HepG2 (cell line): ENCODE results near the gene SLC22A7. TPM values are rescaled to one million over a fixed set of nuclear protein-coding genes. Genes with fewer than 3 reads are reported as not detected.
A peak's percentile ranks its signal among the peaks of the same experiment; 100 is the strongest.

ENCODE experiments used
- AKAP8 ChIP-seq: sonication (generic); formaldehyde crosslinking; IDR thresholded peaks from 2 replicates; pipeline ENCODE4 v1.5.1; 2020; ENCODE audit warnings: mild to moderate bottlenecking, missing genetic modification reagents
- ATF7 ChIP-seq, 2 experiments: fragments of 450-650 bp in 1 of 2; sonication (generic) in 1 of 2; formaldehyde crosslinking in 1 of 2; IDR thresholded peaks; 2 replicates each; pipeline versions ENCODE4 v1.4.0 to v1.6.1; 2016 to 2020; ENCODE audit warnings: antibody characterized with exemption in 1 of 2, mild to moderate bottlenecking in 1 of 2, missing genetic modification reagents in 1 of 2
- BCLAF1 ChIP-seq: fragments of 450-650 bp; IDR thresholded peaks from 2 replicates; pipeline ENCODE4 v1.6.1; 2017; ENCODE audit warnings: mild to moderate bottlenecking
- DZIP1 ChIP-seq: sonication (generic); formaldehyde crosslinking; IDR thresholded peaks from 2 replicates; pipeline ENCODE4 v1.5.0; 2020; ENCODE audit warnings: mild to moderate bottlenecking, missing genetic modification reagents
- IRF2 ChIP-seq: IDR thresholded peaks from 2 replicates; pipeline ENCODE4 v1.6.1; 2018; ENCODE audit warnings: missing genetic modification reagents, missing compliant biosample characterization
- JUNB ChIP-seq: sonication (generic); formaldehyde crosslinking; IDR thresholded peaks from 2 replicates; pipeline ENCODE4 v1.8.0; 2022; ENCODE audit warnings: missing genetic modification reagents, mild to moderate bottlenecking, borderline replicate concordance
- JUND ChIP-seq: sonication (generic); formaldehyde crosslinking; IDR thresholded peaks from 2 replicates; pipeline ENCODE4 v1.8.0; 2022; ENCODE audit warnings: mild to moderate bottlenecking, missing genetic modification reagents
- KLF16 ChIP-seq, 2 experiments: sonication (generic) in 1 of 2; formaldehyde crosslinking in 1 of 2; IDR thresholded peaks; 2 replicates each; pipeline versions ENCODE4 v1.6.1 to v1.8.0; 2016 to 2023; ENCODE audit warnings: missing genetic modification reagents in 2 of 2, missing compliant biosample characterization in 1 of 2
- SRSF4 ChIP-seq: fragments of 200-400 bp; formaldehyde crosslinking; IDR thresholded peaks from one replicate; pipeline ENCODE4 v1.6.1; 2018; ENCODE audit warnings: mild to moderate bottlenecking, low read depth, low read length, moderate library complexity; ENCODE audit not compliant: poor library complexity, severe bottlenecking
- U2AF1 ChIP-seq: fragments of 200-400 bp; formaldehyde crosslinking; optimal IDR thresholded peaks from 2 replicates; pipeline ENCODE3; 2017; ENCODE audit warnings: mild to moderate bottlenecking, low read depth, low read length
- ZBTB14 ChIP-seq: sonication (generic); formaldehyde crosslinking; IDR thresholded peaks from 2 replicates; pipeline ENCODE4 v1.4.0; 2020; ENCODE audit warnings: missing genetic modification reagents
- ZNF337 ChIP-seq: sonication (generic); formaldehyde crosslinking; IDR thresholded peaks from 2 replicates; pipeline ENCODE4 v1.5.1; 2020; ENCODE audit warnings: missing genetic modification reagents, low read depth, mild to moderate bottlenecking, borderline replicate concordance
- ZNF354B ChIP-seq: sonication (generic); formaldehyde crosslinking; IDR thresholded peaks from 2 replicates; pipeline ENCODE4 v1.8.0; 2022; ENCODE audit warnings: mild to moderate bottlenecking, missing genetic modification reagents
- ZNF598 ChIP-seq: sonication (generic); formaldehyde crosslinking; IDR thresholded peaks from 2 replicates; pipeline ENCODE4 v1.5.1; 2020; ENCODE audit warnings: mild to moderate bottlenecking, missing genetic modification reagents, borderline replicate concordance
- ZNF724P ChIP-seq: sonication (generic); formaldehyde crosslinking; IDR thresholded peaks from 2 replicates; pipeline ENCODE4 v1.8.0; 2022; ENCODE audit warnings: missing genetic modification reagents, borderline replicate concordance
- polyA plus RNA-seq, 8 experiments: library from polyadenylated mRNA; depleted of rRNA in 3 of 8; stranded (reverse) in 7 of 8; unstranded in 1 of 8; fragments of >200 nt; fragmentation: Illumina TruSeq in 4 of 8; extraction: Trizol in 4 of 8; gene quantifications; 2 replicates each; pipeline versions ENCODE4 v1.2.1 to v1.2.3, GENCODE V29; 2011 to 2016; ENCODE audit warnings: low read depth in 4 of 8, missing spikeins in 1 of 8, mixed read lengths in 1 of 8; ENCODE audit not compliant: insufficient read depth in 1 of 8
- total RNA-seq, 5 experiments: library from RNA; depleted of rRNA; stranded (reverse); fragments of >200 nt; fragmentation: Illumina TruSeq; extraction: Trizol; gene quantifications; 2 replicates each; pipeline ENCODE4 v1.2.3, GENCODE V29; 2016; ENCODE audit warnings: low read depth in 1 of 5
- TF ChIP-seq, protein P1 (sequence below): sonication (generic); formaldehyde crosslinking; IDR thresholded peaks from 2 replicates; pipeline ENCODE4 v1.4.0; 2020; ENCODE audit warnings: missing genetic modification reagents, borderline replicate concordance

The SLC22A7 gene
- total and polyA plus RNA-seq, 2 of the 13 experiments (the other 11 are each of a cell fraction or from before 2014, with no cell fraction given) = 5.3 to 22.6 TPM

DNA sequence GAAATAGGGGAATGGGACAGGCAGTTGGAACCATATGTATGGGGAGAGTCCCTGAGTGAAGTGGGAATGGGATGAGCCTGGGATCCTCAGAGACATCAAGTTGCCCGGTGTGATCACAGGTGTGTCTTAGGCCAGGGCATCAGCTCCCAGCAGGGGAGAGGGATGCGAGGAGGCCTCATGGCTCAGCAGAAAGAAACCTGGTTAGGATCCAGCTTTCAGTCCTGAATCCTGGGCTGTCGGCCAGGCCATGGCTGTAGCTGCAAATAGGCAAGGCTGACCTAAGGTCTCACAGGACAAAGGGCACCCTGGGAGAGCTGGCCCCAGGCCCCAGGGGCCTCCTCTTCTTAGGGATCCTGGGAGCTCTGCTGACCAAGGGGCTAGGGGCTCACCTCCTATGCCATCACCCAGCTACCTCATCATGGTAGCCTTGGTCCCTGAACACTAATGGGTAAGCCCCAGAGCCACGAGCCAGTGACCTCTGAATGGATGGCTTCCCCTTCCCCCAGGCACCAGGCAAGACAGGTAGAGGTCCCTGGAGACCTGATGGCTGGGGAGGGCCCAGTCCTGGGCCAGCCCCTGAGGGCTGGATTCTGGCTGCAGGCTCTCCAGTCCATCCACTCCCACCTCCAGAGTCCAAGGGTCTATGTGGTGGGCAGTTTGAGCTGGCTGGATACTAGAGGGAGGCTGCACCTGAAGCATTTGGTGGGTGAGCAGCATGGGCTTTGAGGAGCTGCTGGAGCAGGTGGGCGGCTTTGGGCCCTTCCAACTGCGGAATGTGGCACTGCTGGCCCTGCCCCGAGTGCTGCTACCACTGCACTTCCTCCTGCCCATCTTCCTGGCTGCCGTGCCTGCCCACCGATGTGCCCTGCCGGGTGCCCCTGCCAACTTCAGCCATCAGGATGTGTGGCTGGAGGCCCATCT is at the start of gene SLC22A7 (continued):
- TF ChIP-seq, protein P1, sequence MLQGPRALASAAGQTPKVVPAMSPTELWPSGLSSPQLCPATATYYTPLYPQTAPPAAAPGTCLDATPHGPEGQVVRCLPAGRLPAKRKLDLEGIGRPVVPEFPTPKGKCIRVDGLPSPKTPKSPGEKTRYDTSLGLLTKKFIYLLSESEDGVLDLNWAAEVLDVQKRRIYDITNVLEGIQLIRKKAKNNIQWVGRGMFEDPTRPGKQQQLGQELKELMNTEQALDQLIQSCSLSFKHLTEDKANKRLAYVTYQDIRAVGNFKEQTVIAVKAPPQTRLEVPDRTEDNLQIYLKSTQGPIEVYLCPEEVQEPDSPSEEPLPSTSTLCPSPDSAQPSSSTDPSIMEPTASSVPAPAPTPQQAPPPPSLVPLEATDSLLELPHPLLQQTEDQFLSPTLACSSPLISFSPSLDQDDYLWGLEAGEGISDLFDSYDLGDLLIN = no peak
- TF ChIP-seq ATF7 (IDR thresholded peaks at IDR 0.05) = no peak
- peak; percentile 76; the same call in 1 of the 2 replicates for TF ChIP-seq ATF7 (CRISPR knock-in tag; IDR thresholded peaks at IDR 0.05)
- TF ChIP-seq SRSF4 = no peak
- TF ChIP-seq DZIP1 (CRISPR knock-in tag) = peak; percentile 5; the same call in 1 of the 2 replicates
- TF ChIP-seq U2AF1 = no peak
- TF ChIP-seq ZNF598 (CRISPR knock-in tag) = no peak
- TF ChIP-seq JUNB (CRISPR knock-in tag) = no peak
- TF ChIP-seq ZNF354B (CRISPR knock-in tag) = no peak
- TF ChIP-seq KLF16 (CRISPR knock-in tag; IDR thresholded peaks at IDR 0.05) = peak in 1 of 2 experiments; percentile 34; a peak in 1 of 4 replicates
- no peak for TF ChIP-seq ZNF337 (CRISPR knock-in tag)
- TF ChIP-seq ZBTB14 (CRISPR knock-in tag) = no peak
- peak; percentile 92; the same call in 1 of the 2 replicates for TF ChIP-seq ZNF724P (CRISPR knock-in tag)
- TF ChIP-seq IRF2 (CRISPR knock-in tag) = 0 out of 2 replicates have a peak, but pooled peaks have one; percentile 6
- 0 out of 2 replicates have a peak, but pooled peaks have one; percentile 54 for TF ChIP-seq AKAP8
- no peak for TF ChIP-seq JUND (CRISPR knock-in tag)
- no peak for TF ChIP-seq BCLAF1
